Ovary (tissue), 9 donors: ENCODE data around the gene CHCHD3. TPM values are rescaled to one million over a fixed set of nuclear protein-coding genes. Genes with fewer than 3 reads are reported as not detected.

Experiments used
- DNase-seq, 5 donors: peaks; one replicate each; pipeline ENCODE4 v3.0.0-alpha.2; 2019 to 2020
- H3K27ac ChIP-seq, 2 donors: fragments of 200-600 bp; one replicate each; pipeline versions ENCODE4 v1.5.1 to v1.8.0; 2019 to 2022
- H3K27me3 ChIP-seq: fragments of 200-600 bp; one replicate; pipeline ENCODE4 v1.8.0; 2022
- H3K36me3 ChIP-seq: fragments of 200-600 bp; sonication (generic); one replicate; pipeline ENCODE4 v1.5.1; 2019
- H3K4me1 ChIP-seq: one replicate; pipeline ENCODE4 v1.8.1; 2013; ENCODE audit warnings: mild to moderate bottlenecking, moderate library complexity; ENCODE audit not compliant: insufficient read depth
- H3K4me3 ChIP-seq: fragments of 200-600 bp; sonication (generic); one replicate; pipeline ENCODE4 v1.5.1; 2017
- H3K9me3 ChIP-seq, 2 donors: fragments of 200-600 bp in 1 of 2; sonication (generic) in 1 of 2; one replicate each; pipeline versions ENCODE4 v1.5.1 to v1.8.1; 2013 to 2019; ENCODE audit warnings: mild to moderate bottlenecking in 1 of 2, moderate library complexity in 1 of 2
- EP300 ChIP-seq: sonication (generic); formaldehyde crosslinking; IDR thresholded peaks from one replicate; pipeline ENCODE4 v1.6.1; 2017; ENCODE audit warnings: antibody characterized with exemption
- POLR2A ChIP-seq: fragments of 450-650 bp; IDR thresholded peaks from one replicate; pipeline ENCODE4 v1.6.1; 2017; ENCODE audit warnings: antibody characterized with exemption, mild to moderate bottlenecking, moderate library complexity
- WGBS, 3 donors: extraction: QIAGEN DNeasy Blood & Tissue Kit in 1 of 3; methylation state at CpG; one replicate each; pipeline versions ENCODE4 v1.1.5 to v1.1.7; 2013 to 2017; 5-methylcytosine and 5-hydroxymethylcytosine counted together
- intact Hi-C, 4 donors: fragments of 100-400 bp; cut with DNase I; formaldehyde crosslinking; loops; one replicate each; pipeline versions ENCODE4 v1.11.0 to v1.15.1; 2022 to 2023
- polyA plus RNA-seq, 2 donors: library from polyadenylated mRNA; stranded (reverse); fragments of 200-250 nt in 1 of 2; fragments of 350-450 nt in 1 of 2; fragmentation: Illumina TruSeq in 1 of 2; extraction: RNeasy Lipid Tissue Mini Kit (QIAGEN cat#74804) in 1 of 2; gene quantifications; one replicate each; pipeline ENCODE4 v1.2.3, GENCODE V29; 2013 to 2014
- total RNA-seq, 7 donors: library from RNA; depleted of rRNA in 2 of 7; stranded (reverse); fragments of >200 nt in 2 of 7; fragmentation: NEBNext Ultra II Directional in 3 of 7; extraction: Animal tissue kit (Norgen Biotek cat#: 25700) in 3 of 7; gene quantifications; one replicate each; pipeline versions ENCODE4 v1.1.0 to v1.2.4, GENCODE V29; 2016 to 2023
- TF ChIP-seq, protein P1 (sequence below), 3 donors: fragments of 450-650 bp in 2 of 3; fragments of 200-600 bp in 1 of 3; IDR thresholded peaks; one replicate each; pipeline versions ENCODE4 v1.5.1 to v1.8.0; 2016 to 2022; ENCODE audit warnings: antibody characterized with exemption in 3 of 3, mild to moderate bottlenecking in 1 of 3
- donor health status: DM: no; HTN: no; CAD: no; lungs with moderate emphysema.
- donor health status: DM: no; HTN: no; CAD: no.
- donor health status: Bipolar disorder and iron deficiency.
- donor health status: DM: yes; HTN: yes; CAD: no.
- donor health status: DM: no; HTN: no; CAD: no.
- donor health status: DM: yes; HTN: yes; CAD: no.

The CHCHD3 gene
- total and polyA plus RNA-seq, 9 donors = 31.4 to 59.1 (median 36.7) TPM

DNA sequence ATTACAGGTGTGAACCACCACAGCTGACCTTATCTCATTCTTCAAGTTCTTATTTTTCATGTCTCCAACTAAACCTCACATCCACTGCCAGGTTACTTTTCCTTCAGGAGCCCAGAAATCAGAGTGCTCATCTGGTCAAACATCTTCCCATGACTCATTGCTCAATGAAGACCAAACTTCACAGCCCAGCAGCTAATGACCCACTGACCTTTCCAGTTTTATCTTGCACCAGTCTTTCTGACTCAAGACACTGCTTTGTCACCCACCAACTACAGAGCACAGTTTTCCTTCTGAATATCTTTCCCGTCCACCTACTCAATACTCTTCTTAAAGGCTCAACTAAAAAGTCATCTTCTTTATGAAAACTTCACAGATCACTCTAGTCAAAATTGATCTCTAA, 245.1 kb downstream of the CHCHD3 start:
- WGBS, 3 donors = 96 to 100% (median 98%) methylated on average over 1 of the region's 1 CpG
- H3K36me3 ChIP-seq = no peaks in the 10 kb centered on the region
- intact Hi-C loops = no loop called here

DNA sequence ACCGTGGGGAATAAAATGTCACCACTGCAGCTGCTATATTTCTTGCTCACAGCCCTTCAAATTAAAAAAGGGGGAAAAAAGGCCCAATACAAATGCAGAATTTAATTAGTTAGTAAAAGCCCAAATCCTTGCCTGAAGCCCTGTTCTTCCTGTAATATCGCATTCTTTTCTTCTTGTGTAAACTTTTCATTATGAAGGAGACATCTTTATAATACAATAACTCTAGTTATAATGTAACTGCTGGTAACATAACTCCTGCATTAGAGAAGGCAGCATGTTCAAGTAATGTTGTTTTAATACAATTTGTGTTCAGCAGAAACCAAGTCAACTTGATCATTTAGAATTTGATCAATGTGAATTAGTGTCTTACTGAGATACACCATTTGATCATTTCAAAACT, 250.9 kb downstream of the CHCHD3 start:
- intact Hi-C loops = no loop called here
- Histone ChIP-seq H3K27me3 (no peaks in the 10 kb centered on the region), H3K27ac (no peak overlapping the region), H3K4me1 (no peaks in the 10 kb centered on the region), H3K4me3 (no peak overlapping the region), H3K9me3 (no peaks in the 10 kb centered on the region), H3K36me3 (no peaks in the 10 kb centered on the region)
- 88 to 92% (median 90%) methylated on average over 2 of the region's 2 CpGs for WGBS, 3 donors
- TF ChIP-seq POLR2A (no peak), EP300 (no peak)
- TF ChIP-seq, protein P1, sequence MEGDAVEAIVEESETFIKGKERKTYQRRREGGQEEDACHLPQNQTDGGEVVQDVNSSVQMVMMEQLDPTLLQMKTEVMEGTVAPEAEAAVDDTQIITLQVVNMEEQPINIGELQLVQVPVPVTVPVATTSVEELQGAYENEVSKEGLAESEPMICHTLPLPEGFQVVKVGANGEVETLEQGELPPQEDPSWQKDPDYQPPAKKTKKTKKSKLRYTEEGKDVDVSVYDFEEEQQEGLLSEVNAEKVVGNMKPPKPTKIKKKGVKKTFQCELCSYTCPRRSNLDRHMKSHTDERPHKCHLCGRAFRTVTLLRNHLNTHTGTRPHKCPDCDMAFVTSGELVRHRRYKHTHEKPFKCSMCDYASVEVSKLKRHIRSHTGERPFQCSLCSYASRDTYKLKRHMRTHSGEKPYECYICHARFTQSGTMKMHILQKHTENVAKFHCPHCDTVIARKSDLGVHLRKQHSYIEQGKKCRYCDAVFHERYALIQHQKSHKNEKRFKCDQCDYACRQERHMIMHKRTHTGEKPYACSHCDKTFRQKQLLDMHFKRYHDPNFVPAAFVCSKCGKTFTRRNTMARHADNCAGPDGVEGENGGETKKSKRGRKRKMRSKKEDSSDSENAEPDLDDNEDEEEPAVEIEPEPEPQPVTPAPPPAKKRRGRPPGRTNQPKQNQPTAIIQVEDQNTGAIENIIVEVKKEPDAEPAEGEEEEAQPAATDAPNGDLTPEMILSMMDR (IDR thresholded peaks at IDR 0.05) = no peak
- no peak for DNase-seq

More for the DNA sequence above, 245.1 kb downstream of the CHCHD3 start:
- Histone ChIP-seq H3K4me1 (no peaks in the 10 kb centered on the region), H3K9me3 (no peaks in the 10 kb centered on the region), H3K27ac (no peak overlapping the region), H3K27me3 (no peaks in the 10 kb centered on the region), H3K4me3 (no peak overlapping the region)
- no peak for DNase-seq
- no peak for TF ChIP-seq EP300
- TF ChIP-seq, protein P1 (IDR thresholded peaks at IDR 0.05) = no peak
- no peak for TF ChIP-seq POLR2A

DNA sequence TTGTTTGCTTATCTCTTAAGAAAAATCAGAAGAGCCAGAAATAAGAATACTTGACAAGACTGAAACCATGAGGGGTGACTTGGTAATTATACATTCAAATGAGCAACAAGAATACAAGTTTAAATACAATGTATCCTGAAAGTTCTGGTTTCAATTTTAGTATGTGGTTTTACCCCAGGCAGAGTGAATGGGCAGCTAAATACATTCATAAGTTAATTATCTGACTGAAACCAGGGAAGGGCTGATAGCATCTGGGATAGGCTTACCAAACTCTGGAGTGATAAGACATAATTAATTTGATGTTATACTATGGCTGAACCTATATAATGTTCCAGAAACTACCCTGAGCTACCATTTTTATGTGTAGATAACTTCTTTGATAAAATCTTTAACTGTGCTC, 253.4 kb downstream of the CHCHD3 start:
- Histone ChIP-seq H3K27ac (no peak overlapping the region), H3K9me3 (no peaks in the 10 kb centered on the region), H3K27me3 (no peaks in the 10 kb centered on the region), H3K4me1 (no peaks in the 10 kb centered on the region), H3K4me3 (no peak overlapping the region), H3K36me3 (no peaks in the 10 kb centered on the region)
- intact Hi-C loops = no loop called here
- TF ChIP-seq POLR2A (no peak), EP300 (no peak)
- TF ChIP-seq, protein P1 (IDR thresholded peaks at IDR 0.05) = no peak
- no peak for DNase-seq

GRCh38 chr7:132825932-132826835, 255.7 kb downstream of the CHCHD3 start:
- 60 to 63% (median 61%) methylated on average over 6 of the region's 6 CpGs for WGBS, 3 donors
- Histone ChIP-seq H3K4me3 (no peak overlapping the region), H3K4me1 (no peaks in the 10 kb centered on the region), H3K27ac (no peak overlapping the region), H3K27me3 (no peaks in the 10 kb centered on the region), H3K9me3 (no peaks in the 10 kb centered on the region), H3K36me3 (no peaks in the 10 kb centered on the region)
- TF ChIP-seq, protein P1 (IDR thresholded peaks at IDR 0.05) = no peak
- TF ChIP-seq EP300 (no peak), POLR2A (no peak)
- DNase-seq = no peak
- intact Hi-C loops = no loop called here
